GM19438 (cell line): Measurements from ENCODE around the gene DCUN1D2.

ENCODE experiments used
- ATAC-seq: cut with Tn5 transposase; IDR thresholded peaks from one replicate; pipeline ENCODE4 v1.9.1; 2021; ENCODE audit warnings: low read depth; ENCODE audit not compliant: unreplicated experiment

Gene DCUN1D2

GRCh38 chr13:113428469-113428865 is 62.0 kb downstream of the DCUN1D2 start:
- ATAC-seq: no peak

GRCh38 chr13:113427562-113428468 is 62.7 kb downstream of the DCUN1D2 start:
- ATAC-seq: no peak

- ATAC-seq: no peak
These were observed 63.9 kb downstream of the DCUN1D2 start for GRCh38 chr13:113426591-113426986.

- ATAC-seq: no peak
These were observed 64.4 kb downstream of the DCUN1D2 start for GRCh38 chr13:113425941-113426590.

GRCh38 chr13:113423520-113424163 is 66.9 kb downstream of the DCUN1D2 start:
- no peak for ATAC-seq

GRCh38 chr13:113422807-113423519 is 67.5 kb downstream of the DCUN1D2 start:
- no peak for ATAC-seq

GRCh38 chr13:113421673-113422270 is 68.7 kb downstream of the DCUN1D2 start:
- ATAC-seq: no peak

- no peak for ATAC-seq
These were observed 69.5 kb downstream of the DCUN1D2 start for GRCh38 chr13:113420833-113421600.

GRCh38 chr13:113420232-113420631 is 70.3 kb downstream of the DCUN1D2 start:
- no peak for ATAC-seq

- no peak for ATAC-seq
These were observed 70.8 kb downstream of the DCUN1D2 start for GRCh38 chr13:113419531-113420193.

- ATAC-seq: no peak
These were observed 71.8 kb downstream of the DCUN1D2 start for GRCh38 chr13:113418722-113419049.

GRCh38 chr13:113417836-113418721 is 72.4 kb downstream of the DCUN1D2 start:
- no peak for ATAC-seq

GRCh38 chr13:113417008-113417751 is 73.3 kb downstream of the DCUN1D2 start:
- ATAC-seq: no peak

- ATAC-seq: no peak
These were observed 74.7 kb downstream of the DCUN1D2 start for GRCh38 chr13:113415825-113416224.

GRCh38 chr13:113415032-113415431 is 75.5 kb downstream of the DCUN1D2 start:
- ATAC-seq: no peak

GRCh38 chr13:113414335-113414734 is 76.2 kb downstream of the DCUN1D2 start:
- ATAC-seq: no peak

- no peak for ATAC-seq
These were observed 76.6 kb downstream of the DCUN1D2 start for GRCh38 chr13:113413898-113414282.
